Stimulated activated naive CD4-positive, alpha-beta T cell treated with Interleukin-2 at 50 U/mL for 16 hours (primary cell): Measurements from ENCODE around the gene OCA2.
"Not testable (repeated sequence)": the region's sequence is repeated elsewhere in the genome, so short reads cannot be mapped to it uniquely, and the experiment has no call there.

ENCODE experiments used
- DNase-seq: peaks from one replicate; lab custom pipeline; 2025; lab: John Stamatoyannopoulos, UW

The OCA2 gene

GRCh38 chr15:27768732-27769475 is 330.2 kb downstream of the OCA2 start:
- no peak for DNase-seq

- no peak for DNase-seq
Measured at GRCh38 chr15:27767918-27768640, 331.0 kb downstream of the OCA2 start.

GRCh38 chr15:27767430-27767829 is 331.7 kb downstream of the OCA2 start:
- DNase-seq = not testable (repeated sequence)

- no peak for DNase-seq
Measured at GRCh38 chr15:27764339-27764738, 334.8 kb downstream of the OCA2 start.

- DNase-seq = no peak
Measured at GRCh38 chr15:27763514-27763913, 335.6 kb downstream of the OCA2 start.

GRCh38 chr15:27762471-27762870 is 336.6 kb downstream of the OCA2 start:
- DNase-seq = no peak

GRCh38 chr15:27757052-27757451 is 342.1 kb downstream of the OCA2 start:
- no peak for DNase-seq

GRCh38 chr15:27752691-27753090 is 346.4 kb downstream of the OCA2 start:
- DNase-seq = no peak

GRCh38 chr15:27747997-27748396 is 351.1 kb downstream of the OCA2 start:
- no peak for DNase-seq

- no peak for DNase-seq
Measured at GRCh38 chr15:27746401-27746955, 352.6 kb downstream of the OCA2 start.

GRCh38 chr15:27744641-27745040 is 354.5 kb downstream of the OCA2 start:
- no peak for DNase-seq

GRCh38 chr15:27743638-27744037 is 355.5 kb downstream of the OCA2 start:
- no peak for DNase-seq

GRCh38 chr15:27742751-27743477 is 356.2 kb downstream of the OCA2 start:
- no peak for DNase-seq

GRCh38 chr15:27741226-27741860 is 357.8 kb downstream of the OCA2 start:
- no peak for DNase-seq

GRCh38 chr15:27734785-27735495 is 364.2 kb downstream of the OCA2 start:
- DNase-seq = no peak

GRCh38 chr15:27731776-27732175 is 367.3 kb downstream of the OCA2 start:
- no peak for DNase-seq

GRCh38 chr15:27730868-27731267 is 368.2 kb downstream of the OCA2 start:
- no peak for DNase-seq

- no peak for DNase-seq
Measured at GRCh38 chr15:27725731-27726130, 373.4 kb downstream of the OCA2 start.

- DNase-seq = no peak
Measured at GRCh38 chr15:27723821-27724220, 375.3 kb downstream of the OCA2 start.

GRCh38 chr15:27722102-27722501 is 377.0 kb downstream of the OCA2 start:
- DNase-seq = no peak

GRCh38 chr15:27714675-27715074 is 384.4 kb downstream of the OCA2 start:
- no peak for DNase-seq
